GM12872 (cell line): ENCODE measurements around the gene AMPD2.

Source experiments
- CTCF ChIP-seq: IDR thresholded peaks from 3 replicates; pipeline ENCODE4 v1.5.1; 2011; ENCODE audit warnings: low read depth, mild to moderate bottlenecking, low read length, moderate library complexity; ENCODE audit not compliant: insufficient read depth

The AMPD2 gene

GRCh38 chr1:109640285-109640865, 20.7 kb downstream of the AMPD2 start:
- TF ChIP-seq CTCF = peak; percentile 99

- no peak for TF ChIP-seq CTCF
Observed at GRCh38 chr1:109641078-109641740, 21.6 kb downstream of the AMPD2 start.

DNA sequence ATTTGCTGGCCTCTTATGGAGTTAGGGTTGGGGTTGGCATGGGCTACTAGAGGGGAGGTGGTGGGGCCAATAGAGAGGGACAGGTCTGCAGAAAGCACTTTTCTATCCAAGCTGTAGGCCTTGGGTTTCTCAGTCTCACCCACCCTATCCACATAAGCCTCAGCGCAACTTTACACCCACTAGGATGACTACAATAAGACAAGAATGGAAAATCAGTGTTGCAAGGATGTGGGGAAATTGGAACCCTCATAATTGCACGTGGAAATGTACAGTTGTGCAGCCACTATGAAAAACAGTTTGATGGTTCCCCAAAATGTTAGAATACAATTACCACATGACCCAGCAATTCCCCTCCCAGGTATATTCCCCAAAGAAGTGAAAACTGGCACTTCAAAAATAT, 22.2 kb downstream of the AMPD2 start:
- TF ChIP-seq CTCF = no peak

- no peak for TF ChIP-seq CTCF
Observed at GRCh38 chr1:109642626-109643025, 23.0 kb downstream of the AMPD2 start.

GRCh38 chr1:109643385-109644230, 24.0 kb downstream of the AMPD2 start:
- TF ChIP-seq CTCF = peak; percentile 90

DNA sequence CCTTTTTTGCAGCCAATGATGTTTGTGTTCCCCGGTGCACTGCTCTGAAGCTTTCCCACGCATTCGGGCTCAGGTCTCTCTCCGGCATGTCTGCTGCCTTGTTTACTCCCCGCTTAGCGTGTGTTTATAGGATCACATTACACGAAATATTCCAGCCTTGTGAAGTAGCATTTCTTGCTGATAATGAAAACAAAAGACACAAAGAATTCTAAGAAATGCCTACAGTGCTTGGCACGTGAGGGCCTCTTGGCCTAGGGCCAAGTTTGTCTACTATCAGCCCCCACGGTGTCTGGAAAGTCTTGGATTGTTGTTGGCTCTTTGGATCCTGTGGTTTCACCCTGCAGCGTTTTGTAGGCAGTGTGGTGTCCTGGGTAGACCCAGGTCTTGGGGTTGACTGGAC, 25.0 kb downstream of the AMPD2 start:
- TF ChIP-seq CTCF = no peak

DNA sequence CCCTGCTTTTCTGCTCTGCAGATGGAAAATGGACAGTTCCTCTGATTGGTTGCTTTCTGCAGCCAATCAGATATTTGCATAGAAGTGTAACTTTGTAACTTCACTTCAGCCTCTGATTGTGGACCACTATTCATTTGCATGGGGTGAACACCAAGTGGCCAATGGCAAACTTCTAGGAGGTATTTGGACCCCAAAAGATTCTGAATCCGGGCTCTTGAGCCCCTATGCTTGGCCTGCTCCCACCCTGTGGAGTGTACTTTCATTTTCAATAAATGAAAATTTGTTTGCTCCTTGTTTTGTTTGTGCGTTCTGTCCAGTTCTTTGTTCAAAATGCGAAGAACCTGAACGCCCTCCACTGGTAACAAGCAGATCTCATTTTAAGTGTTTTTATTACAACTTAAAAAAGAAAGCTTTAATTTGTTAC, 29.9 kb downstream of the AMPD2 start:
- peak; percentile 18; the same call in 1 of the 3 replicates for TF ChIP-seq CTCF
